H9 (cell line): ENCODE results near the gene JAGN1. TPM values are rescaled to one million over a fixed set of nuclear protein-coding genes. Genes with fewer than 3 reads are reported as not detected.

Experiments
- DNase-seq: peaks from one replicate; pipeline ENCODE4 v3.0.0-alpha.2; 2017
- H2AFZ ChIP-seq: one replicate; pipeline ENCODE4 v1.6.1; 2013; ENCODE audit warnings: mild to moderate bottlenecking, low read length, control low read depth, moderate library complexity
- H2AK5ac ChIP-seq: 2 replicates; pipeline ENCODE4 v1.6.1; 2013; ENCODE audit warnings: low read length, control low read depth, mixed read lengths; ENCODE audit not compliant: insufficient read length
- H2BK120ac ChIP-seq: one replicate; pipeline ENCODE4 v1.6.1; 2013; ENCODE audit warnings: low read depth, mild to moderate bottlenecking, low read length, control low read depth, inconsistent platforms; ENCODE audit not compliant: poor library complexity, severe bottlenecking
- H2BK12ac ChIP-seq: 2 replicates; pipeline ENCODE4 v1.6.1; 2013; ENCODE audit warnings: low read length, control low read depth, mixed read lengths, low read depth; ENCODE audit not compliant: insufficient read length
- H2BK15ac ChIP-seq: 2 replicates; pipeline ENCODE4 v1.6.1; 2013; ENCODE audit warnings: low read depth, low read length, control low read depth
- H2BK20ac ChIP-seq: one replicate; pipeline ENCODE4 v1.6.1; 2013; ENCODE audit warnings: low read depth, mild to moderate bottlenecking, low read length, control low read depth, inconsistent platforms; ENCODE audit not compliant: poor library complexity, severe bottlenecking
- H2BK5ac ChIP-seq: 2 replicates; pipeline ENCODE4 v1.6.1; 2013; ENCODE audit warnings: low read length, control low read depth, mixed read lengths; ENCODE audit not compliant: insufficient read length
- H3K14ac ChIP-seq: 2 replicates; pipeline ENCODE4 v1.6.1; 2013; ENCODE audit warnings: low read length, control low read depth; ENCODE audit not compliant: insufficient read depth
- H3K18ac ChIP-seq: 2 replicates; pipeline ENCODE4 v1.6.1; 2013; ENCODE audit warnings: low read depth, mild to moderate bottlenecking, mixed read lengths, low read length, control low read depth; ENCODE audit not compliant: insufficient read length
- H3K23ac ChIP-seq: 2 replicates; pipeline ENCODE4 v1.6.1; 2013; ENCODE audit warnings: low read length, control low read depth, mixed read lengths, low read depth; ENCODE audit not compliant: insufficient read length
- H3K23me2 ChIP-seq: 2 replicates; pipeline ENCODE4 v1.6.1; 2013; ENCODE audit warnings: low read depth, mild to moderate bottlenecking, mixed read lengths, low read length, control low read depth; ENCODE audit not compliant: insufficient read length, poor library complexity, severe bottlenecking
- H3K27ac ChIP-seq: 2 replicates; pipeline ENCODE4 v1.5.1; 2013; ENCODE audit warnings: low read length, control low read depth, mixed read lengths, low read depth; ENCODE audit not compliant: insufficient read length
- H3K27me3 ChIP-seq: 2 replicates; pipeline ENCODE4 v1.6.1; 2013; ENCODE audit warnings: low read length, control low read depth, inconsistent platforms; ENCODE audit not compliant: insufficient read depth
- H3K4ac ChIP-seq: 2 replicates; pipeline ENCODE4 v1.6.1; 2013; ENCODE audit warnings: low read depth, mild to moderate bottlenecking, control low read depth, inconsistent platforms, low read length, moderate library complexity
- H3K4me1 ChIP-seq: 2 replicates; pipeline ENCODE4 v1.6.1; 2013; ENCODE audit warnings: low read length, control low read depth, inconsistent platforms; ENCODE audit not compliant: insufficient read depth
- H3K4me2 ChIP-seq: 2 replicates; pipeline ENCODE4 v1.6.1; 2013; ENCODE audit warnings: low read length, control low read depth, mixed read lengths; ENCODE audit not compliant: insufficient read length, insufficient read depth
- H3K56ac ChIP-seq: 2 replicates; pipeline ENCODE4 v1.6.1; 2013; ENCODE audit warnings: low read depth, mild to moderate bottlenecking, mixed read lengths, low read length, control low read depth; ENCODE audit not compliant: insufficient read length
- H3K79me1 ChIP-seq: 2 replicates; pipeline ENCODE4 v1.6.1; 2013; ENCODE audit warnings: low read depth, mild to moderate bottlenecking, moderate library complexity, low read length, control low read depth, inconsistent platforms; ENCODE audit not compliant: insufficient read depth, poor library complexity, severe bottlenecking
- H3K79me2 ChIP-seq: 2 replicates; pipeline ENCODE4 v1.6.1; 2013; ENCODE audit warnings: low read length, control low read depth, inconsistent platforms; ENCODE audit not compliant: insufficient read depth
- H3K9ac ChIP-seq: 2 replicates; pipeline ENCODE4 v1.6.1; 2013; ENCODE audit warnings: low read length, control low read depth, mixed read lengths; ENCODE audit not compliant: insufficient read length; ENCODE audit errors: extremely low read depth
- H3K9me3 ChIP-seq: one replicate; pipeline ENCODE4 v1.6.1; 2013; ENCODE audit warnings: low read depth, low read length, inconsistent platforms; ENCODE audit not compliant: control insufficient read depth
- H3T11ph ChIP-seq: one replicate; pipeline ENCODE4 v1.6.1; 2013; ENCODE audit warnings: mild to moderate bottlenecking, low read length, control low read depth, inconsistent platforms
- H4K20me1 ChIP-seq: one replicate; pipeline ENCODE4 v1.6.1; 2013; ENCODE audit not compliant: control insufficient read depth, insufficient read length, insufficient read depth
- H4K5ac ChIP-seq: 2 replicates; pipeline ENCODE4 v1.6.1; 2013; ENCODE audit warnings: low read depth, mild to moderate bottlenecking, mixed read lengths, low read length, control low read depth; ENCODE audit not compliant: insufficient read length
- H4K8ac ChIP-seq: replicated peaks from 2 replicates; pipeline ENCODE4 v1.6.1; 2013; ENCODE audit warnings: low read length, control low read depth, mixed read lengths, low read depth; ENCODE audit not compliant: insufficient read length
- H4K91ac ChIP-seq: 2 replicates; pipeline ENCODE4 v1.6.1; 2013; ENCODE audit warnings: low read depth, mild to moderate bottlenecking, moderate library complexity, mixed read lengths, low read length, control low read depth; ENCODE audit not compliant: insufficient read length
- H3K27ac Mint-ChIP-seq, 3 experiments: 2 replicates in 2 of 3; 3 replicates in 1 of 3; pipeline ENCODE4 v1.8.0; 2020 to 2021; ENCODE audit warnings: mixed read lengths in 3 of 3, mild to moderate bottlenecking in 1 of 3, moderate library complexity in 1 of 3
- H3K27me3 Mint-ChIP-seq: 2 replicates; pipeline ENCODE4 v1.8.0; 2021; ENCODE audit warnings: low read depth, mild to moderate bottlenecking, moderate library complexity, mixed read lengths
- H3K36me3 Mint-ChIP-seq, 3 experiments: 2 replicates in 2 of 3; 3 replicates in 1 of 3; pipeline ENCODE4 v1.8.0; 2020 to 2021; ENCODE audit warnings: low read depth in 3 of 3, mixed read lengths in 3 of 3; ENCODE audit not compliant: insufficient read depth in 1 of 3
- H3K4me1 Mint-ChIP-seq, 2 experiments: 2 replicates each; pipeline ENCODE4 v1.8.0; 2020; ENCODE audit warnings: mixed read lengths in 2 of 2
- H3K4me3 Mint-ChIP-seq, 2 experiments: 2 replicates in 1 of 2; 3 replicates in 1 of 2; pipeline ENCODE4 v1.8.0; 2020 to 2021; ENCODE audit warnings: mild to moderate bottlenecking in 2 of 2, mixed read lengths in 2 of 2, moderate library complexity in 1 of 2
- H3K9me3 Mint-ChIP-seq, 2 experiments: 2 replicates in 1 of 2; 3 replicates in 1 of 2; pipeline ENCODE4 v1.8.0; 2020; ENCODE audit warnings: mild to moderate bottlenecking in 2 of 2, mixed read lengths in 2 of 2, moderate library complexity in 1 of 2
- WGBS: extraction: QIAGEN DNeasy Blood & Tissue Kit; methylation state at CpG from one replicate; pipeline ENCODE4 v1.1.7; 2013; ENCODE audit warnings: missing lambda C conversion rate, low lambda C conversion rate, mixed read lengths; ENCODE audit not compliant: insufficient read length; ENCODE audit errors: extremely low coverage; 5-methylcytosine and 5-hydroxymethylcytosine counted together
- total RNA-seq: library from RNA; stranded (reverse); gene quantifications from 2 replicates; pipeline ENCODE4 v1.2.1, GENCODE V29; 2021
- TF ChIP-seq, protein P1 (sequence below): fragments of 200-600 bp; sonication (generic); conservative IDR thresholded peaks from 3 replicates; pipeline ENCODE4 v1.8.0; 2021; ENCODE audit warnings: antibody characterized with exemption, mild to moderate bottlenecking

JAGN1 gene
- total RNA-seq, 1 experiment from 2014 or later, result 33.5 TPM

GRCh38 chr3:9841015-9841414 lies 49.4 kb upstream of the JAGN1 start:
- Histone ChIP-seq H3K79me1 (no peaks in the 10 kb centered on the region), H3K27me3 (no peaks in the 10 kb centered on the region; the same call in 1 of the 2 replicates), H3T11ph (no peak overlapping the region), H3K9me3 (no peaks in the 10 kb centered on the region), H4K20me1 (no peaks in the 10 kb centered on the region), H2BK12ac (no peak overlapping the region), H4K91ac (no peak overlapping the region), H2BK120ac (no peak overlapping the region), H3K4ac (no peak overlapping the region), H3K4me2 (no peak overlapping the region), H3K27ac (no peak overlapping the region), H2BK20ac (no peak overlapping the region), H3K9ac (no peak overlapping the region), H2AFZ (no peak overlapping the region), H3K56ac (no peak overlapping the region), H3K79me2 (no peaks in the 10 kb centered on the region), H4K5ac (no peak overlapping the region), H2BK5ac (no peak overlapping the region), H3K18ac (no peak overlapping the region), H4K8ac (no peak overlapping the region), H3K4me1 (no peaks in the 10 kb centered on the region), H2BK15ac (no peak overlapping the region), H3K14ac (no peak overlapping the region), H3K23ac (no peak overlapping the region), H3K23me2 (peaks cover 5% of the 10 kb centered on the region), H2AK5ac (no peak overlapping the region)
- WGBS, result no CpG with 5 or more reads among the region's 8 CpGs
- Mint-ChIP-seq H3K4me1 (peaks cover 3 to 4% of the 10 kb centered on the region in 2 experiments; a peak in 3 of 4 replicates), H3K4me3 (no peak overlapping the region), H3K27ac (no peak overlapping the region), H3K27me3 (no peaks in the 10 kb centered on the region), H3K9me3 (no peaks in the 10 kb centered on the region), H3K36me3 (peaks cover 24 to 45% (median 41%) of the 10 kb centered on the region in 3 experiments; a peak in 6 of 7 replicates)
- TF ChIP-seq, protein P1, sequence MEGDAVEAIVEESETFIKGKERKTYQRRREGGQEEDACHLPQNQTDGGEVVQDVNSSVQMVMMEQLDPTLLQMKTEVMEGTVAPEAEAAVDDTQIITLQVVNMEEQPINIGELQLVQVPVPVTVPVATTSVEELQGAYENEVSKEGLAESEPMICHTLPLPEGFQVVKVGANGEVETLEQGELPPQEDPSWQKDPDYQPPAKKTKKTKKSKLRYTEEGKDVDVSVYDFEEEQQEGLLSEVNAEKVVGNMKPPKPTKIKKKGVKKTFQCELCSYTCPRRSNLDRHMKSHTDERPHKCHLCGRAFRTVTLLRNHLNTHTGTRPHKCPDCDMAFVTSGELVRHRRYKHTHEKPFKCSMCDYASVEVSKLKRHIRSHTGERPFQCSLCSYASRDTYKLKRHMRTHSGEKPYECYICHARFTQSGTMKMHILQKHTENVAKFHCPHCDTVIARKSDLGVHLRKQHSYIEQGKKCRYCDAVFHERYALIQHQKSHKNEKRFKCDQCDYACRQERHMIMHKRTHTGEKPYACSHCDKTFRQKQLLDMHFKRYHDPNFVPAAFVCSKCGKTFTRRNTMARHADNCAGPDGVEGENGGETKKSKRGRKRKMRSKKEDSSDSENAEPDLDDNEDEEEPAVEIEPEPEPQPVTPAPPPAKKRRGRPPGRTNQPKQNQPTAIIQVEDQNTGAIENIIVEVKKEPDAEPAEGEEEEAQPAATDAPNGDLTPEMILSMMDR, result no peak
- DNase-seq, result no peak
